Measurements from ENCODE around the gene ARID3B. TPM values are rescaled to one million over a fixed set of nuclear protein-coding genes. Genes with fewer than 3 reads are reported as not detected.

Gene ARID3B
- total RNA-seq, 1 experiment from 2014 or later: 1.2 TPM

GRCh38 chr15:74603789-74604705 is 63.0 kb downstream of the ARID3B start:
- no peak for DNase-seq (ENCODE audit: low read depth)

GRCh38 chr15:74604983-74605794 is 64.2 kb downstream of the ARID3B start:
- no peak for DNase-seq (ENCODE audit: low read depth)

GRCh38 chr15:74605795-74606150 is 64.8 kb downstream of the ARID3B start:
- DNase-seq (ENCODE audit: low read depth): no peak

GRCh38 chr15:74608786-74609185 is 67.8 kb downstream of the ARID3B start:
- no peak for DNase-seq (ENCODE audit: low read depth)

- no peak for DNase-seq (ENCODE audit: low read depth)
Observed at GRCh38 chr15:74609938-74610301, 68.9 kb downstream of the ARID3B start.

- no peak for DNase-seq (ENCODE audit: low read depth)
Observed at GRCh38 chr15:74610302-74610951, 69.4 kb downstream of the ARID3B start.

GRCh38 chr15:74611341-74611740 is 70.3 kb downstream of the ARID3B start:
- no peak for DNase-seq (ENCODE audit: low read depth)

- DNase-seq (ENCODE audit: low read depth): no peak
Observed at GRCh38 chr15:74611834-74612233, 70.8 kb downstream of the ARID3B start.

GRCh38 chr15:74612677-74613076 is 71.7 kb downstream of the ARID3B start:
- DNase-seq (ENCODE audit: low read depth): no peak

GRCh38 chr15:74613089-74613952 is 72.3 kb downstream of the ARID3B start:
- DNase-seq (ENCODE audit: low read depth): peak; percentile 7

- DNase-seq (ENCODE audit: low read depth): no peak
Observed at GRCh38 chr15:74613953-74614743, 73.1 kb downstream of the ARID3B start.

GRCh38 chr15:74614744-74615507 is 73.9 kb downstream of the ARID3B start:
- peak; percentile 68 for DNase-seq (ENCODE audit: low read depth)

- peak; percentile 89 for DNase-seq (ENCODE audit: low read depth)
Observed at GRCh38 chr15:74615508-74616365, 74.7 kb downstream of the ARID3B start, which contains the start of gene CLK3. CLK3 (plus strand) TSS chr15:74615836; CDS start chr15:74619197, 3,361 bp downstream.

- DNase-seq (ENCODE audit: low read depth): peak; percentile 61
Observed at GRCh38 chr15:74616366-74616939, 75.4 kb downstream of the ARID3B start.

- no peak for DNase-seq (ENCODE audit: low read depth)
Observed at GRCh38 chr15:74616996-74617395, 76.0 kb downstream of the ARID3B start.

- DNase-seq (ENCODE audit: low read depth): no peak
Observed at GRCh38 chr15:74618841-74619596, 78.0 kb downstream of the ARID3B start.

- DNase-seq (ENCODE audit: low read depth): no peak
Observed at GRCh38 chr15:74619916-74620635, 79.1 kb downstream of the ARID3B start.

All from LHCN-M2 (cell line).